ENCODE results near the gene THUMPD3.
A peak's percentile ranks its signal among the peaks of the same experiment; 100 is the strongest.

The THUMPD3 gene

DNA sequence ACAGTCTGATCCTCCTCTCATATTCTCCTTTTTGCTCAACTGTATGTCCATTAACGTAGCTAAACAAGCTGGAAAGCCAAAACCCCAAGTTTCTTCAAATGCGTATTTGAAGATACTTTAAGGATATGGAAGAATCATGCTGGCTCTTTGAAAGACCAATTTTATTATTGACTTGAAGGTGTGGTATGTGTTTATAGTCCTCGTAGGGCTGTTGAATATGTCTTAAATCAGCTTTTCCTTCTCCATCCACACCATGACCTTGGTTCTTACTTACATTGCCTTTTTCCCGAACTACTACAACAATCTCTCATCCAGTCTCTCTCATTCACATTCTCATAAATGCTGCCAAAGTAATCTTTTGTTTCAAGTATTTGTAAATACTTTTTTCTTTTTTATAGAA lies 19.7 kb upstream of the THUMPD3 start:
- H3K23ac ChIP-seq (ENCODE audit: low read length in 2 of 2): no peak overlapping the region
- 100% methylated on average over 1 of the region's 4 CpGs for WGBS
- H3K36me3 ChIP-seq (ENCODE audit: control insufficient read depth in 1 of 2, insufficient read depth in 2 of 2, low read depth in 1 of 2, low read length in 2 of 2): no peaks in the 10 kb centered on the region

GRCh38 chr3:9345041-9345440 lies 17.8 kb upstream of the THUMPD3 start:
- H2BK12ac ChIP-seq (ENCODE audit: low read length in 2 of 2): no peak overlapping the region
- peaks cover 7% of the 10 kb centered on the region for H3K4me1 ChIP-seq (ENCODE audit: control insufficient read depth, insufficient read depth, low read depth, low read length)
- H2BK120ac ChIP-seq (ENCODE audit: low read depth, low read length): no peak overlapping the region
- no peak overlapping the region for H2BK15ac ChIP-seq (ENCODE audit: low read depth, poor library complexity, severe bottlenecking)
- no peak overlapping the region for H3K14ac ChIP-seq (ENCODE audit: low read length in 2 of 2)
- H2AK5ac ChIP-seq (ENCODE audit: low read length, severe bottlenecking): no peak overlapping the region
- no peak overlapping the region for H3K23ac ChIP-seq (ENCODE audit: low read length in 2 of 2)
- H3K4me3 ChIP-seq (ENCODE audit: insufficient read depth in 1 of 2, low read depth in 1 of 2, low read length in 2 of 2): no peak overlapping the region
- no peak overlapping the region for H3K4me2 ChIP-seq (ENCODE audit: low read length, poor library complexity, severe bottlenecking)
- H3K9ac ChIP-seq (ENCODE audit: low read length): no peak overlapping the region
- no peak overlapping the region for H3K4ac ChIP-seq (ENCODE audit: low read depth in 1 of 2, low read length in 2 of 2)
- no peaks in the 10 kb centered on the region for H3K27me3 ChIP-seq (ENCODE audit: control insufficient read depth in 1 of 2, insufficient read depth in 1 of 2, low read length in 2 of 2)
- no peak overlapping the region for H2AFZ ChIP-seq (ENCODE audit: low read depth, low read length)
- no peaks in the 10 kb centered on the region for H3K9me3 ChIP-seq (ENCODE audit: control insufficient read depth, low read length)
- DNase-seq: no peak
- H4K8ac ChIP-seq (ENCODE audit: low read length): no peak overlapping the region
- no peak overlapping the region for H4K91ac ChIP-seq (ENCODE audit: low read length)
- WGBS: 11% methylated on average over 1 of the region's 1 CpG
- H2BK5ac ChIP-seq (ENCODE audit: low read depth, low read length, poor library complexity, severe bottlenecking): no peak overlapping the region
- no peak overlapping the region for H3K27ac ChIP-seq (ENCODE audit: low read length, poor library complexity, severe bottlenecking)
- no peaks in the 10 kb centered on the region for H3K36me3 ChIP-seq (ENCODE audit: control insufficient read depth in 1 of 2, insufficient read depth in 2 of 2, low read depth in 1 of 2, low read length in 2 of 2)
- no peak overlapping the region for H3K18ac ChIP-seq (ENCODE audit: low read depth in 1 of 2, low read length in 2 of 2)
- H3K79me1 ChIP-seq (replicated peaks; ENCODE audit: low read length, poor library complexity, severe bottlenecking): no peaks in the 10 kb centered on the region

More for the DNA sequence above, 19.7 kb upstream of the THUMPD3 start:
- no peak overlapping the region for H3K4me3 ChIP-seq (ENCODE audit: insufficient read depth in 1 of 2, low read depth in 1 of 2, low read length in 2 of 2)
- H3K18ac ChIP-seq (ENCODE audit: low read depth in 1 of 2, low read length in 2 of 2): no peak overlapping the region
- H3K14ac ChIP-seq (ENCODE audit: low read length in 2 of 2): no peak overlapping the region
- no peak overlapping the region for H3K27ac ChIP-seq (ENCODE audit: low read length, poor library complexity, severe bottlenecking)
- H4K8ac ChIP-seq (ENCODE audit: low read length): no peak overlapping the region
- no peak overlapping the region for H2BK120ac ChIP-seq (ENCODE audit: low read depth, low read length)
- no peaks in the 10 kb centered on the region for H3K79me1 ChIP-seq (replicated peaks; ENCODE audit: low read length, poor library complexity, severe bottlenecking)
- no peaks in the 10 kb centered on the region for H3K27me3 ChIP-seq (ENCODE audit: control insufficient read depth in 1 of 2, insufficient read depth in 1 of 2, low read length in 2 of 2)
- no peak overlapping the region for H2BK15ac ChIP-seq (ENCODE audit: low read depth, poor library complexity, severe bottlenecking)
- no peak overlapping the region for H3K9ac ChIP-seq (ENCODE audit: low read length)
- no peak overlapping the region for H4K91ac ChIP-seq (ENCODE audit: low read length)
- no peak overlapping the region for H3K4ac ChIP-seq (ENCODE audit: low read depth in 1 of 2, low read length in 2 of 2)
- no peak for DNase-seq
- H2AK5ac ChIP-seq (ENCODE audit: low read length, severe bottlenecking): no peak overlapping the region
- H2BK5ac ChIP-seq (ENCODE audit: low read depth, low read length, poor library complexity, severe bottlenecking): no peak overlapping the region
- no peaks in the 10 kb centered on the region for H3K4me1 ChIP-seq (ENCODE audit: control insufficient read depth, insufficient read depth, low read depth, low read length)
- H2BK12ac ChIP-seq (ENCODE audit: low read length in 2 of 2): no peak overlapping the region
- H2AFZ ChIP-seq (ENCODE audit: low read depth, low read length): no peak overlapping the region
- no peaks in the 10 kb centered on the region for H3K9me3 ChIP-seq (ENCODE audit: control insufficient read depth, low read length)
- H3K4me2 ChIP-seq (ENCODE audit: low read length, poor library complexity, severe bottlenecking): no peak overlapping the region

- no peak overlapping the region for H2AK5ac ChIP-seq (ENCODE audit: low read length, severe bottlenecking)
- no peak for DNase-seq
- no peak overlapping the region for H4K8ac ChIP-seq (ENCODE audit: low read length)
- H3K4me3 ChIP-seq (ENCODE audit: insufficient read depth in 1 of 2, low read depth in 1 of 2, low read length in 2 of 2): no peak overlapping the region
- H3K9ac ChIP-seq (ENCODE audit: low read length): no peak overlapping the region
- H2BK120ac ChIP-seq (ENCODE audit: low read depth, low read length): no peak overlapping the region
- H3K14ac ChIP-seq (ENCODE audit: low read length in 2 of 2): no peak overlapping the region
- H2BK5ac ChIP-seq (ENCODE audit: low read depth, low read length, poor library complexity, severe bottlenecking): no peak overlapping the region
- no peak overlapping the region for H4K91ac ChIP-seq (ENCODE audit: low read length)
- no peaks in the 10 kb centered on the region for H3K9me3 ChIP-seq (ENCODE audit: control insufficient read depth, low read length)
- no peak overlapping the region for H3K4ac ChIP-seq (ENCODE audit: low read depth in 1 of 2, low read length in 2 of 2)
- H3K36me3 ChIP-seq (ENCODE audit: control insufficient read depth in 1 of 2, insufficient read depth in 2 of 2, low read depth in 1 of 2, low read length in 2 of 2): no peaks in the 10 kb centered on the region
- no peaks in the 10 kb centered on the region for H3K27me3 ChIP-seq (ENCODE audit: control insufficient read depth in 1 of 2, insufficient read depth in 1 of 2, low read length in 2 of 2)
- H3K4me1 ChIP-seq (ENCODE audit: control insufficient read depth, insufficient read depth, low read depth, low read length): peaks cover 7% of the 10 kb centered on the region
- 100% methylated on average over 1 of the region's 1 CpG for WGBS
- H3K23ac ChIP-seq (ENCODE audit: low read length in 2 of 2): no peak overlapping the region
- no peak overlapping the region for H3K4me2 ChIP-seq (ENCODE audit: low read length, poor library complexity, severe bottlenecking)
- no peak overlapping the region for H2AFZ ChIP-seq (ENCODE audit: low read depth, low read length)
- H3K79me1 ChIP-seq (replicated peaks; ENCODE audit: low read length, poor library complexity, severe bottlenecking): no peaks in the 10 kb centered on the region
- no peak overlapping the region for H2BK12ac ChIP-seq (ENCODE audit: low read length in 2 of 2)
- H3K18ac ChIP-seq (ENCODE audit: low read depth in 1 of 2, low read length in 2 of 2): no peak overlapping the region
- H3K27ac ChIP-seq (ENCODE audit: low read length, poor library complexity, severe bottlenecking): no peak overlapping the region
- no peak overlapping the region for H2BK15ac ChIP-seq (ENCODE audit: low read depth, poor library complexity, severe bottlenecking)
Measured at GRCh38 chr3:9346141-9346540, 16.7 kb upstream of the THUMPD3 start.

- no peak overlapping the region for H3K4me2 ChIP-seq (ENCODE audit: low read length, poor library complexity, severe bottlenecking)
- no peak overlapping the region for H3K18ac ChIP-seq (ENCODE audit: low read depth in 1 of 2, low read length in 2 of 2)
- H2AK5ac ChIP-seq (ENCODE audit: low read length, severe bottlenecking): no peak overlapping the region
- no peak overlapping the region for H3K23ac ChIP-seq (ENCODE audit: low read length in 2 of 2)
- no peaks in the 10 kb centered on the region for H3K79me1 ChIP-seq (replicated peaks; ENCODE audit: low read length, poor library complexity, severe bottlenecking)
- no peaks in the 10 kb centered on the region for H3K36me3 ChIP-seq (ENCODE audit: control insufficient read depth in 1 of 2, insufficient read depth in 2 of 2, low read depth in 1 of 2, low read length in 2 of 2)
- no peaks in the 10 kb centered on the region for H3K27me3 ChIP-seq (ENCODE audit: control insufficient read depth in 1 of 2, insufficient read depth in 1 of 2, low read length in 2 of 2)
- no peak for DNase-seq
- no peak overlapping the region for H2AFZ ChIP-seq (ENCODE audit: low read depth, low read length)
- no peak overlapping the region for H4K8ac ChIP-seq (ENCODE audit: low read length)
- H4K91ac ChIP-seq (ENCODE audit: low read length): no peak overlapping the region
- H2BK120ac ChIP-seq (ENCODE audit: low read depth, low read length): no peak overlapping the region
- peak overlapping the region; percentile 60 for H3K9ac ChIP-seq (ENCODE audit: low read length)
- no peak overlapping the region for H2BK5ac ChIP-seq (ENCODE audit: low read depth, low read length, poor library complexity, severe bottlenecking)
- no peaks in the 10 kb centered on the region for H3K9me3 ChIP-seq (ENCODE audit: control insufficient read depth, low read length)
- 90% methylated on average over 5 of the region's 5 CpGs for WGBS
- H3K14ac ChIP-seq (ENCODE audit: low read length in 2 of 2): no peak overlapping the region
- no peak overlapping the region for H2BK12ac ChIP-seq (ENCODE audit: low read length in 2 of 2)
- no peak overlapping the region for H2BK15ac ChIP-seq (ENCODE audit: low read depth, poor library complexity, severe bottlenecking)
- H3K4ac ChIP-seq (ENCODE audit: low read depth in 1 of 2, low read length in 2 of 2): no peak overlapping the region
- peak overlapping the region in 1 of 2 experiments; percentile 54 for H3K4me3 ChIP-seq (ENCODE audit: insufficient read depth in 1 of 2, low read depth in 1 of 2, low read length in 2 of 2)
- H3K27ac ChIP-seq (ENCODE audit: low read length, poor library complexity, severe bottlenecking): no peak overlapping the region
- peaks cover 7% of the 10 kb centered on the region for H3K4me1 ChIP-seq (ENCODE audit: control insufficient read depth, insufficient read depth, low read depth, low read length)
Measured at GRCh38 chr3:9347081-9347480, 15.8 kb upstream of the THUMPD3 start.

Data from mesenchymal stem cell (in vitro differentiated cells and primary cell).